H1 (cell line): Measurements from ENCODE around the gene SPRYD4. TPM values are rescaled to one million over a fixed set of nuclear protein-coding genes. Genes with fewer than 3 reads are reported as not detected.
"Not testable (repeated sequence)": the region's sequence is repeated elsewhere in the genome, so short reads cannot be mapped to it uniquely, and the experiment has no call there.

Source experiments
- CTCF ChIA-PET: fragments of 300-600 bp; sonication (Branson Sonifier 250); formaldehyde crosslinking; loops from one replicate; lab custom pipeline; 2021; ENCODE audit not compliant: partially characterized antibody; lab: Charles Lee
- POLR2A ChIA-PET: fragments of 300-600 bp; sonication (Branson Sonifier 250); formaldehyde crosslinking; loops from one replicate; lab custom pipeline; 2021; ENCODE audit warnings: inconsistent platforms; ENCODE audit not compliant: partially characterized antibody; lab: Charles Lee
- DNase-seq, 2 experiments: peaks; one replicate each; pipeline versions ENCODE4 v3.0.0 to v3.0.0-alpha.2; 2010 to 2022; ENCODE audit warnings: low spot score in 2 of 2, low read depth in 1 of 2, mixed read lengths in 1 of 2
- FAIRE-seq: peaks from 2 replicates; lab custom pipeline; 2011; peaks lifted over from hg19 to GRCh38; lab: Jason Lieb, UNC
- H2AFZ ChIP-seq: 2 replicates; pipeline ENCODE4 v1.8.1; 2012; ENCODE audit warnings: low read length, inconsistent platforms
- H2AK5ac ChIP-seq: 2 replicates; pipeline ENCODE4 v1.6.1; 2013; ENCODE audit warnings: low read depth, low read length
- H2BK120ac ChIP-seq: replicated peaks from 2 replicates; pipeline ENCODE3; 2013; ENCODE audit warnings: low read depth, low read length, inconsistent platforms
- H2BK12ac ChIP-seq: 2 replicates; pipeline ENCODE4 v1.6.1; 2013; ENCODE audit warnings: low read depth, low read length
- H2BK15ac ChIP-seq: 2 replicates; pipeline ENCODE4 v1.6.1; 2013; ENCODE audit warnings: low read length
- H2BK20ac ChIP-seq: 2 replicates; pipeline ENCODE4 v1.6.1; 2013; ENCODE audit warnings: low read length
- H2BK5ac ChIP-seq: 2 replicates; pipeline ENCODE4 v1.6.1; 2013; ENCODE audit warnings: low read depth, low read length
- H3K14ac ChIP-seq: 2 replicates; pipeline ENCODE4 v1.6.1; 2013; ENCODE audit warnings: inconsistent platforms; ENCODE audit not compliant: insufficient read length
- H3K18ac ChIP-seq: 2 replicates; pipeline ENCODE4 v1.6.1; 2013; ENCODE audit warnings: low read length; ENCODE audit errors: extremely low read depth
- H3K23ac ChIP-seq: 2 replicates; pipeline ENCODE4 v1.6.1; 2013; ENCODE audit warnings: inconsistent platforms; ENCODE audit not compliant: insufficient read length
- H3K23me2 ChIP-seq: 2 replicates; pipeline ENCODE4 v1.6.1; 2013; ENCODE audit warnings: low read depth, low read length
- H3K27ac ChIP-seq: 2 replicates; pipeline ENCODE4 v1.6.1; 2011; ENCODE audit warnings: low read depth, low read length, inconsistent platforms
- H3K27me3 ChIP-seq, 4 experiments: replicated peaks in 1 of 4; 1 replicate in 1 of 4; 2 replicates in 3 of 4; pipeline versions ENCODE4 v1.6.1 to v1.8.1; 2011 to 2013; ENCODE audit warnings: low read length in 3 of 4, mild to moderate bottlenecking in 3 of 4, inconsistent platforms in 2 of 4, mixed read lengths in 2 of 4, moderate library complexity in 1 of 4; ENCODE audit not compliant: control insufficient read depth in 3 of 4, insufficient read depth in 3 of 4; ENCODE audit errors: extremely low read depth in 1 of 4
- H3K36me3 ChIP-seq, 4 experiments: 2 replicates each; pipeline versions ENCODE4 v1.6.1 to v1.8.1; 2011 to 2013; ENCODE audit warnings: mild to moderate bottlenecking in 4 of 4, low read length in 3 of 4, moderate library complexity in 2 of 4, control low read depth in 1 of 4, inconsistent platforms in 1 of 4; ENCODE audit not compliant: insufficient read depth in 4 of 4, control insufficient read depth in 2 of 4
- H3K4ac ChIP-seq: replicated peaks from 2 replicates; pipeline ENCODE3; 2013; ENCODE audit warnings: low read length, low read depth, mixed read lengths, inconsistent platforms; ENCODE audit not compliant: insufficient read length
- H3K4me1 ChIP-seq, 4 experiments: replicated peaks in 1 of 4; 1 replicate in 1 of 4; 2 replicates in 3 of 4; pipeline versions ENCODE4 v1.6.1 to v1.8.1; 2011 to 2013; ENCODE audit warnings: low read length in 3 of 4, inconsistent platforms in 2 of 4, mixed read lengths in 1 of 4; ENCODE audit not compliant: insufficient read depth in 4 of 4, control insufficient read depth in 3 of 4
- H3K4me2 ChIP-seq, 2 experiments: 2 replicates each; pipeline versions ENCODE4 v1.6.1 to v1.8.1; 2011 to 2013; ENCODE audit warnings: low read depth in 2 of 2, low read length in 2 of 2, control low read depth in 1 of 2, inconsistent platforms in 1 of 2, mild to moderate bottlenecking in 1 of 2; ENCODE audit not compliant: insufficient read depth in 1 of 2
- H3K4me3 ChIP-seq, 4 experiments: fragments of 200-600, 300-600 bp in 1 of 4; sonication (generic), shearing (Covaris generic), sonication (Bioruptor Twin) in 1 of 4; 2 replicates each; pipeline versions ENCODE4 v1.5.1 to v1.8.1; 2011 to 2016; ENCODE audit warnings: low read length in 4 of 4, low read depth in 3 of 4, control low read depth in 2 of 4, inconsistent platforms in 2 of 4, mild to moderate bottlenecking in 2 of 4, mixed read lengths in 1 of 4, moderate library complexity in 1 of 4; ENCODE audit not compliant: insufficient read depth in 2 of 4; ENCODE audit errors: extremely low read depth in 1 of 4
- H3K56ac ChIP-seq: replicated peaks from 2 replicates; pipeline ENCODE3; 2013; ENCODE audit warnings: low read depth, mild to moderate bottlenecking, mixed read lengths, low read length, inconsistent platforms; ENCODE audit not compliant: insufficient read length
- H3K79me1 ChIP-seq: 2 replicates; pipeline ENCODE4 v1.6.1; 2013; ENCODE audit warnings: low read depth, low read length, control low read depth
- H3K79me2 ChIP-seq, 2 experiments: 2 replicates each; pipeline versions ENCODE4 v1.6.1 to v1.8.1; 2012 to 2013; ENCODE audit warnings: low read length in 2 of 2, mild to moderate bottlenecking in 2 of 2, inconsistent platforms in 1 of 2; ENCODE audit not compliant: insufficient read depth in 2 of 2, control insufficient read depth in 1 of 2
- H3K9ac ChIP-seq, 4 experiments: replicated peaks in 1 of 4; 1 replicate in 1 of 4; 2 replicates in 3 of 4; pipeline versions ENCODE4 v1.6.1 to v1.8.1; 2011 to 2013; ENCODE audit warnings: low read depth in 3 of 4, low read length in 3 of 4, control low read depth in 2 of 4, mild to moderate bottlenecking in 2 of 4, moderate library complexity in 2 of 4, inconsistent platforms in 1 of 4; ENCODE audit errors: extremely low read depth in 1 of 4
- H3K9me3 ChIP-seq, 2 experiments: 2 replicates each; pipeline versions ENCODE4 v1.6.1 to v1.8.1; 2012 to 2013; ENCODE audit warnings: mild to moderate bottlenecking in 2 of 2, moderate library complexity in 2 of 2, control low read depth in 1 of 2, inconsistent platforms in 1 of 2, low read depth in 1 of 2, low read length in 1 of 2, mixed read lengths in 1 of 2; ENCODE audit not compliant: insufficient read depth in 2 of 2
- H4K20me1 ChIP-seq, 2 experiments: replicated peaks in 1 of 2; 2 replicates each; pipeline versions ENCODE3 to v1.8.1; 2011 to 2013; ENCODE audit warnings: inconsistent platforms in 2 of 2, low read length in 2 of 2, mild to moderate bottlenecking in 1 of 2; ENCODE audit not compliant: insufficient read depth in 2 of 2, control insufficient read depth in 1 of 2
- H4K5ac ChIP-seq: 2 replicates; pipeline ENCODE4 v1.6.1; 2013; ENCODE audit warnings: low read length, low read depth, mixed read lengths, inconsistent platforms; ENCODE audit not compliant: insufficient read length
- H4K8ac ChIP-seq: 2 replicates; pipeline ENCODE4 v1.8.0; 2013; ENCODE audit warnings: mild to moderate bottlenecking, moderate library complexity, low read length, inconsistent platforms; ENCODE audit not compliant: insufficient read depth; ENCODE audit errors: extremely low read depth
- H4K91ac ChIP-seq: replicated peaks from 2 replicates; pipeline ENCODE3; 2013; ENCODE audit warnings: low read length, mixed read lengths, inconsistent platforms; ENCODE audit not compliant: insufficient read length
- WGBS, 2 experiments: shearing (Covaris generic) in 1 of 2; methylation state at CpG; one replicate each; pipeline versions ENCODE4 v1.1.6 to v1.1.7; 2013 to 2015; ENCODE audit warnings: low lambda C conversion rate in 2 of 2, mixed read lengths in 2 of 2, inconsistent platforms in 1 of 2, low coverage in 1 of 2, missing lambda C conversion rate in 1 of 2; ENCODE audit not compliant: insufficient replicate concordance in 2 of 2, insufficient coverage in 1 of 2, insufficient read length in 1 of 2; ENCODE audit errors: extremely low coverage in 1 of 2, missing lambda C conversion rate in 1 of 2; 5-methylcytosine and 5-hydroxymethylcytosine counted together
- polyA plus RNA-seq, 7 experiments: library from polyadenylated mRNA; depleted of rRNA in 3 of 7; stranded (reverse) in 5 of 7; unstranded in 2 of 7; fragments of >200 nt in 5 of 7; fragments of 200-250 nt in 2 of 7; gene quantifications; 1 replicate in 5 of 7; 2 replicates in 1 of 7; 4 replicates in 1 of 7; pipeline versions ENCODE4 v1.2.1 to v1.2.3, GENCODE V29; 2011 to 2013; ENCODE audit warnings: missing spikeins in 2 of 7, mixed read lengths in 2 of 7
- total RNA-seq: library from RNA; stranded (reverse); fragmentation: NEBNext Ultra II Directional; extraction: Animal tissue kit (Norgen Biotek cat#: 25700); gene quantifications from 2 replicates; pipeline ENCODE4 v1.2.1, GENCODE V29; 2021

The SPRYD4 gene
- total and polyA plus RNA-seq, 2 of the 8 experiments (the other 6 are each of a cell fraction or from before 2014, with no cell fraction given), result 4.3 to 5.3 TPM

DNA sequence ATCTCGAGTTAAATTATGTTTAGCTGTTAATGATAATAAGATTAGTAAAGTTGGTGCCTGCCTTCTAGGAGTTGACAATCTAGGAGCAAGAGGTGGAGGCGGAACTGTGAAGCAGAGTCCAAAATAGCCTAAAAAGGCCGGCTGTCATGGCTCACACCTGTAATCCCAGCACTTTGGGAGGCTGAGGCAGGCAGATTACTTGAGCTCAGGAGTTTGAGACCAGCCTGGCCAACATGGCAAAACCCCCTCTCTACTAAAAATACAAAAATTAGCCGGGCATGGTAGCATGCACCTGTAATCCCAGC, 45.6 kb downstream of the SPRYD4 start:
- not testable (repeated sequence) for H3K4ac ChIP-seq, H3K27me3 ChIP-seq, H2BK12ac ChIP-seq, H2BK15ac ChIP-seq, H4K91ac ChIP-seq, H2BK5ac ChIP-seq, H3K36me3 ChIP-seq, H4K20me1 ChIP-seq, H4K8ac ChIP-seq, H3K23me2 ChIP-seq, DNase-seq, H3K14ac ChIP-seq, H2BK120ac ChIP-seq, H3K79me1 ChIP-seq, H3K4me3 ChIP-seq, H3K27ac ChIP-seq, H2BK20ac ChIP-seq, H3K4me2 ChIP-seq, H3K9ac ChIP-seq, H3K56ac ChIP-seq, H3K79me2 ChIP-seq, H2AK5ac ChIP-seq, H3K23ac ChIP-seq, FAIRE-seq, H3K4me1 ChIP-seq, H4K5ac ChIP-seq, H3K9me3 ChIP-seq, H3K18ac ChIP-seq
- 0 out of 2 replicates have a peak overlapping the region, but pooled peaks have one; percentile 15 for H2AFZ ChIP-seq
- 62% methylated on average over 4 of the region's 4 CpGs; no CpG with 5 or more reads in 1 of the 2 experiments for WGBS, 2 experiments
- ChIA-PET CTCF (interaction anchor here (0.6 to 16.9 kb wide), 31 partner anchors 8 to 488 kb away, joined by 3 to 279 read pairs (median 5); partner anchors contain the start of gene GLS2), POLR2A (interaction anchor here (1.2 kb wide), 1 partner anchor 76 kb away, joined by 3 read pairs; no protein-coding TSS in a partner anchor)
